ENCODE measurements around the gene ATP13A3. TPM values are rescaled to one million over a fixed set of nuclear protein-coding genes. Genes with fewer than 3 reads are reported as not detected.

ATP13A3 gene
- total and polyA plus RNA-seq, 4 donors = 33.6 to 257 (median 56.4) TPM

DNA sequence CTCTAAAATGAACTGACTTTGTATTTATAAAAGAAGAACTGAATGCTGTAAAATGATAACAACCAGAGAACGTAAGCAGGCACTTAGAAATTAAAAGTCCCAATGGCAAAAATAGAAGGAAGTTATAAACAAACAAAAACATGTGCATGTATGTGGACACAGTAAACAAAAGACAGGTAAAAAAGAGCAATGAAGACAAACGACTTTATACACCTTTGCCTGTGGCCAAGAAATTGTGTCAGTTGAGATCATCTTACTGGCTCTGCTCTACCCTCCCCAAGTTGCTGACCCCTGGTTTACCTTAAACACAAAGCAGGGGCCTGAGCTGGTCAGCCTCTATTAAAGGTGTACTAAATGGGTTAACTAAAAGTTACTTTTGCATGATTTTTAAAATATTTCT is 46.0 kb downstream of the ATP13A3 start (continued):
- TF ChIP-seq, protein P1, sequence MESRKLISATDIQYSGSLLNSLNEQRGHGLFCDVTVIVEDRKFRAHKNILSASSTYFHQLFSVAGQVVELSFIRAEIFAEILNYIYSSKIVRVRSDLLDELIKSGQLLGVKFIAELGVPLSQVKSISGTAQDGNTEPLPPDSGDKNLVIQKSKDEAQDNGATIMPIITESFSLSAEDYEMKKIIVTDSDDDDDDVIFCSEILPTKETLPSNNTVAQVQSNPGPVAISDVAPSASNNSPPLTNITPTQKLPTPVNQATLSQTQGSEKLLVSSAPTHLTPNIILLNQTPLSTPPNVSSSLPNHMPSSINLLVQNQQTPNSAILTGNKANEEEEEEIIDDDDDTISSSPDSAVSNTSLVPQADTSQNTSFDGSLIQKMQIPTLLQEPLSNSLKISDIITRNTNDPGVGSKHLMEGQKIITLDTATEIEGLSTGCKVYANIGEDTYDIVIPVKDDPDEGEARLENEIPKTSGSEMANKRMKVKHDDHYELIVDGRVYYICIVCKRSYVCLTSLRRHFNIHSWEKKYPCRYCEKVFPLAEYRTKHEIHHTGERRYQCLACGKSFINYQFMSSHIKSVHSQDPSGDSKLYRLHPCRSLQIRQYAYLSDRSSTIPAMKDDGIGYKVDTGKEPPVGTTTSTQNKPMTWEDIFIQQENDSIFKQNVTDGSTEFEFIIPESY (IDR thresholded peaks at IDR 0.05) = no peak
- TF ChIP-seq EGR1 (IDR thresholded peaks at IDR 0.05; ENCODE audit: low read depth in 2 of 2) = no peak

DNA sequence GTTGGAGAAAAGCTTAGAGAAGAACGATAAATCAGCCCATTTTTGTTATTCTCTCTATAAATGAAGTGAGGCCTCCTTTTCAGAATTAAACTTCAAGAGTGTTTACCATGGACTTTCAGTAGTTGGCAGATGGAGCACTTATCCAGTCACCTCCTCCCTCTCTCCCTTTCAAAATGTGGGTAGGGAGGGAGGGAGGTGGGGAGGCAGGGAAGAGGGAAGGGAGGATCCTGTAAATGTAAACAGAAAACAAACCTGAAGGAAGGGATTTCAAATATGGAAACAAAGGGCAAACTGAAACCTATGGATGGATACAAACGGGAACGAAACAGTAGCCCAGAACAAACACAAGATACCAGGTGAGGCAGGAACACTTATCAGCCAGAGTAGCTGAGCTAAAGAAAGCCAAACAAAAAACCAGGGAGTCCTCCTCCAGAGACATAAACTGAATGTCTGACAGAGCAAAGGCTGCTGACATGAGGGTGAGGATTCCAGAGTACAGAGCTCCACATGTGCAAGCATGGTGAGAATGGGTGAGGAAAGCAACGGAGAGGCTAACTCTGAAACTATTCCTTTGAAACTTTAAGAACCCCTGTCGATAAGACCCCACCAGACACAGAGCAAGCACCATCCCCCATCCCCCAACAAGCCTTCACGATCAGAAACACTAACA is 46.8 kb downstream of the ATP13A3 start:
- no peaks in the 10 kb centered on the region for H3K9me3 ChIP-seq (ENCODE audit: control insufficient read depth in 4 of 4, low read length in 3 of 4)
- H3K4me1 ChIP-seq (ENCODE audit: control insufficient read depth in 4 of 4, insufficient read depth in 4 of 4, low read length in 3 of 4) = no peaks in the 10 kb centered on the region
- WGBS = 88% methylated on average over 6 of the region's 6 CpGs
- no peak for DNase-seq (ENCODE audit: low spot score)
- no peak overlapping the region for H3K4me3 ChIP-seq (ENCODE audit: low read depth in 1 of 3, low read length in 3 of 3)
- H3K27me3 ChIP-seq (ENCODE audit: control insufficient read depth in 4 of 4, insufficient read depth in 4 of 4, low read length in 3 of 4) = no peaks in the 10 kb centered on the region
- no peak overlapping the region for H3K27ac ChIP-seq (ENCODE audit: low read depth in 1 of 2, low read length in 2 of 2)
- TF ChIP-seq, protein P2, sequence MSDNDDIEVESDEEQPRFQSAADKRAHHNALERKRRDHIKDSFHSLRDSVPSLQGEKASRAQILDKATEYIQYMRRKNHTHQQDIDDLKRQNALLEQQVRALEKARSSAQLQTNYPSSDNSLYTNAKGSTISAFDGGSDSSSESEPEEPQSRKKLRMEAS (IDR thresholded peaks at IDR 0.05) = no peak
- TF ChIP-seq RXRA (IDR thresholded peaks at IDR 0.05) (no peak), GABPA (IDR thresholded peaks at IDR 0.05 in 1 of 2, conservative IDR thresholded peaks at IDR 0.05 in 1 of 2) (no peak), HNF4A (conservative IDR thresholded peaks at IDR 0.05) (no peak), RAD21 (IDR thresholded peaks at IDR 0.05) (no peak), JUND (IDR thresholded peaks at IDR 0.05) (no peak), HNF4G (IDR thresholded peaks at IDR 0.05) (no peak), FOXA1 (IDR thresholded peaks at IDR 0.05) (no peak), EGR1 (IDR thresholded peaks at IDR 0.05; ENCODE audit: low read depth in 2 of 2) (no peak), YY1 (IDR thresholded peaks at IDR 0.05) (no peak), TAF1 (conservative IDR thresholded peaks at IDR 0.05) (no peak)
- TF ChIP-seq, protein P1 (IDR thresholded peaks at IDR 0.05) = no peak
- TF ChIP-seq, protein P3, sequence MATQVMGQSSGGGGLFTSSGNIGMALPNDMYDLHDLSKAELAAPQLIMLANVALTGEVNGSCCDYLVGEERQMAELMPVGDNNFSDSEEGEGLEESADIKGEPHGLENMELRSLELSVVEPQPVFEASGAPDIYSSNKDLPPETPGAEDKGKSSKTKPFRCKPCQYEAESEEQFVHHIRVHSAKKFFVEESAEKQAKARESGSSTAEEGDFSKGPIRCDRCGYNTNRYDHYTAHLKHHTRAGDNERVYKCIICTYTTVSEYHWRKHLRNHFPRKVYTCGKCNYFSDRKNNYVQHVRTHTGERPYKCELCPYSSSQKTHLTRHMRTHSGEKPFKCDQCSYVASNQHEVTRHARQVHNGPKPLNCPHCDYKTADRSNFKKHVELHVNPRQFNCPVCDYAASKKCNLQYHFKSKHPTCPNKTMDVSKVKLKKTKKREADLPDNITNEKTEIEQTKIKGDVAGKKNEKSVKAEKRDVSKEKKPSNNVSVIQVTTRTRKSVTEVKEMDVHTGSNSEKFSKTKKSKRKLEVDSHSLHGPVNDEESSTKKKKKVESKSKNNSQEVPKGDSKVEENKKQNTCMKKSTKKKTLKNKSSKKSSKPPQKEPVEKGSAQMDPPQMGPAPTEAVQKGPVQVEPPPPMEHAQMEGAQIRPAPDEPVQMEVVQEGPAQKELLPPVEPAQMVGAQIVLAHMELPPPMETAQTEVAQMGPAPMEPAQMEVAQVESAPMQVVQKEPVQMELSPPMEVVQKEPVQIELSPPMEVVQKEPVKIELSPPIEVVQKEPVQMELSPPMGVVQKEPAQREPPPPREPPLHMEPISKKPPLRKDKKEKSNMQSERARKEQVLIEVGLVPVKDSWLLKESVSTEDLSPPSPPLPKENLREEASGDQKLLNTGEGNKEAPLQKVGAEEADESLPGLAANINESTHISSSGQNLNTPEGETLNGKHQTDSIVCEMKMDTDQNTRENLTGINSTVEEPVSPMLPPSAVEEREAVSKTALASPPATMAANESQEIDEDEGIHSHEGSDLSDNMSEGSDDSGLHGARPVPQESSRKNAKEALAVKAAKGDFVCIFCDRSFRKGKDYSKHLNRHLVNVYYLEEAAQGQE (IDR thresholded peaks at IDR 0.05) = no peak
- TF ChIP-seq, protein P4, sequence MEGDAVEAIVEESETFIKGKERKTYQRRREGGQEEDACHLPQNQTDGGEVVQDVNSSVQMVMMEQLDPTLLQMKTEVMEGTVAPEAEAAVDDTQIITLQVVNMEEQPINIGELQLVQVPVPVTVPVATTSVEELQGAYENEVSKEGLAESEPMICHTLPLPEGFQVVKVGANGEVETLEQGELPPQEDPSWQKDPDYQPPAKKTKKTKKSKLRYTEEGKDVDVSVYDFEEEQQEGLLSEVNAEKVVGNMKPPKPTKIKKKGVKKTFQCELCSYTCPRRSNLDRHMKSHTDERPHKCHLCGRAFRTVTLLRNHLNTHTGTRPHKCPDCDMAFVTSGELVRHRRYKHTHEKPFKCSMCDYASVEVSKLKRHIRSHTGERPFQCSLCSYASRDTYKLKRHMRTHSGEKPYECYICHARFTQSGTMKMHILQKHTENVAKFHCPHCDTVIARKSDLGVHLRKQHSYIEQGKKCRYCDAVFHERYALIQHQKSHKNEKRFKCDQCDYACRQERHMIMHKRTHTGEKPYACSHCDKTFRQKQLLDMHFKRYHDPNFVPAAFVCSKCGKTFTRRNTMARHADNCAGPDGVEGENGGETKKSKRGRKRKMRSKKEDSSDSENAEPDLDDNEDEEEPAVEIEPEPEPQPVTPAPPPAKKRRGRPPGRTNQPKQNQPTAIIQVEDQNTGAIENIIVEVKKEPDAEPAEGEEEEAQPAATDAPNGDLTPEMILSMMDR (IDR thresholded peaks at IDR 0.05; ENCODE audit: low read depth, low read length, missing input control) = no peak
- TF ChIP-seq, protein P5, sequence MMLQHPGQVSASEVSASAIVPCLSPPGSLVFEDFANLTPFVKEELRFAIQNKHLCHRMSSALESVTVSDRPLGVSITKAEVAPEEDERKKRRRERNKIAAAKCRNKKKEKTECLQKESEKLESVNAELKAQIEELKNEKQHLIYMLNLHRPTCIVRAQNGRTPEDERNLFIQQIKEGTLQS (IDR thresholded peaks at IDR 0.05) = no peak
- no peak overlapping the region for H3K9ac ChIP-seq (ENCODE audit: low read depth in 1 of 2, low read length in 2 of 2)
- peaks cover 7 to 49% (median 35%) of the 10 kb centered on the region in 4 donors for H3K36me3 ChIP-seq (ENCODE audit: control insufficient read depth in 4 of 4, insufficient read depth in 3 of 4, low read depth in 1 of 4, low read length in 3 of 4)
